GM12873 (cell line): ENCODE results near the gene ARHGEF28.

Source experiments
- CTCF ChIP-seq: IDR thresholded peaks from 2 replicates; pipeline ENCODE4 v1.5.1; 2012; ENCODE audit warnings: low read depth, mild to moderate bottlenecking, moderate library complexity, low read length, control low read depth; ENCODE audit not compliant: insufficient read depth; ENCODE audit errors: missing control alignments

The ARHGEF28 gene

DNA sequence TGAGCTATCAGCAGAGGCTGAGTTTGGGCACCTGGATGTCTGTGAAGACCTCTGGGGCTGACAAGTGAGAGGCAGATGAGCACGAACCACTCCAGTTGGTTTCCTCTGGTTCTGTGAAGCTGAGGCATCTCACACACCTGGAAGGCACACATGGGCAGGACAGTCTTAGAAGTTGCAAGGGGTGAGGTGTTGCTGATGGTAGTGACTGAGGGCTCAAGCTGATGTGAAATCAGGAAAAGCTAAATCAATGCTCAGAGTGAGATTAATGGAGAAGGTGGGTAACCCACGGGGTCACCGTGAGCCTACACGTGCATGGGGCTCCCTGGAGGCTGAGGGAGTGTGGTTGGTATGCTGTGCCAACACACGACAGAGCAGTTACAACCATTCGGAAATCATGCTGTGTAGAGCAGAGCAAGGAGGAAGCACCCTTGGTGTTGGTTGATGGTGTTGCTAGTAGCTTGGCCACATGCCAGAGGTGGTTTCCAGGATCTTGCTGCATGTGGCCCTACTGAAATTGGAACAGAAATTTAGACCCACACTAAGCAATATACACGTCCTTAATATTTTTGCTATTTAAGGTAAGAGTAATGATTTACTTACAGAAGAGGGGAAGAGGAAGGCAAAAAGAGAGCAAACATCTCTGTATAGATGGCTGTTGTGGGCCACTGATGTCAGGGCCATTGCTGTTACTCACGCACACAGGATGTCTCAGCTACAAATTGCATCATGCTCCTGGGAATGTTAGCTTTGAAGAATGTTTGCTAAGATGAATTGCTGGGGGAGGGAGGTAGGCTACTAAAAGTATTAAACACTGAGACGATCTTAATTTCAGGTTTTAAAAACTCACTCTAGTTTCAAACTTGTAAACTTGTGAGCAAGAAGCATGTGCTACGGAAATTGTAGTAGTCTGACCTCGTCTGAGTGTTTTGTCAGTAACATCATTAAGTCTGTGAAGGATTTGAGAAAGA lies 170.5 kb downstream of the ARHGEF28 start:
- no peak for TF ChIP-seq CTCF

- TF ChIP-seq CTCF, result no peak
These were observed 171.1 kb downstream of the ARHGEF28 start for GRCh38 chr5:73797132-73797510.

GRCh38 chr5:73799401-73799972 lies 173.5 kb downstream of the ARHGEF28 start:
- no peak for TF ChIP-seq CTCF

GRCh38 chr5:73801686-73802085 lies 175.7 kb downstream of the ARHGEF28 start:
- no peak for TF ChIP-seq CTCF

- no peak for TF ChIP-seq CTCF
These were observed 179.5 kb downstream of the ARHGEF28 start for GRCh38 chr5:73805449-73805848.

GRCh38 chr5:73808911-73809310 lies 182.9 kb downstream of the ARHGEF28 start:
- TF ChIP-seq CTCF, result no peak

DNA sequence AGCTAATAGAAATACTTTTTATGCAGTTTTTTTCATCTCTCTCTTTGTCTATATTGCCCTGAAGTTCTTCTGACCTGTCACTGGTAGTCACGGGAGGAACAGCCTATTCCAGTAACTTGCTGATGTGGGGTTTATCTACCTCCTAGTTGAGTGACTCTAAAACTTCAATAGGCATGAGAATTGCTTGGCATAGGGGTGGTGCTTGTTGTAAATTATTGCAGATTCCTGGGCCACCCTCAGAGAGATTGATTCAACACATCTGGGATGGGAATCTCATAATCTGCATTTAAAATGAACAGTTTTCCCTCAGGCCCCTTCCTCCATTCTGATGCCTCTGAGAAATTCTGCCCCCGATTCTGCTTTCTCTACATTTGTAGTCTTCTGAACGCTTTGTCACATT lies 184.4 kb downstream of the ARHGEF28 start:
- no peak for TF ChIP-seq CTCF
